Mesenchymal stem cell (in vitro differentiated cells and primary cell): ENCODE data around the gene RUNX2.

Source experiments
- DNase-seq: peaks from one replicate; pipeline ENCODE4 v3.0.0-alpha.2; 2013
- H2AFZ ChIP-seq: one replicate; pipeline ENCODE4 v1.6.1; 2013; ENCODE audit warnings: low read depth, mild to moderate bottlenecking, control low read depth, inconsistent platforms, low read length, moderate library complexity
- H2AK5ac ChIP-seq: 2 replicates; pipeline ENCODE4 v1.6.1; 2013; ENCODE audit warnings: low read length, moderate library complexity, mild to moderate bottlenecking, inconsistent platforms; ENCODE audit not compliant: severe bottlenecking
- H2BK120ac ChIP-seq: one replicate; pipeline ENCODE4 v1.6.1; 2013; ENCODE audit warnings: low read depth, mild to moderate bottlenecking, inconsistent platforms, low read length, moderate library complexity
- H2BK12ac ChIP-seq, 2 experiments: one replicate each; pipeline ENCODE4 v1.6.1; 2013; ENCODE audit warnings: inconsistent platforms in 2 of 2, low read length in 2 of 2, mild to moderate bottlenecking in 2 of 2, moderate library complexity in 2 of 2, control low read depth in 1 of 2
- H2BK15ac ChIP-seq: one replicate; pipeline ENCODE4 v1.6.1; 2013; ENCODE audit warnings: mild to moderate bottlenecking, low read depth, inconsistent platforms; ENCODE audit not compliant: poor library complexity, severe bottlenecking
- H2BK5ac ChIP-seq: 2 replicates; pipeline ENCODE4 v1.6.1; 2013; ENCODE audit warnings: low read depth, mild to moderate bottlenecking, low read length, control low read depth, inconsistent platforms; ENCODE audit not compliant: poor library complexity, severe bottlenecking
- H3K14ac ChIP-seq, 2 experiments: one replicate each; pipeline ENCODE4 v1.6.1; 2013; ENCODE audit warnings: inconsistent platforms in 2 of 2, low read length in 2 of 2, control low read depth in 1 of 2, mild to moderate bottlenecking in 1 of 2, moderate library complexity in 1 of 2
- H3K18ac ChIP-seq, 2 experiments: one replicate each; pipeline ENCODE4 v1.6.1; 2013; ENCODE audit warnings: inconsistent platforms in 2 of 2, low read length in 2 of 2, control low read depth in 1 of 2, low read depth in 1 of 2, mild to moderate bottlenecking in 1 of 2
- H3K23ac ChIP-seq, 2 experiments: one replicate each; pipeline ENCODE4 v1.6.1; 2013; ENCODE audit warnings: inconsistent platforms in 2 of 2, low read length in 2 of 2, mild to moderate bottlenecking in 2 of 2, moderate library complexity in 2 of 2, control low read depth in 1 of 2
- H3K27ac ChIP-seq: 2 replicates; pipeline ENCODE4 v1.5.1; 2013; ENCODE audit warnings: mild to moderate bottlenecking, moderate library complexity, low read length, control low read depth, inconsistent platforms; ENCODE audit not compliant: poor library complexity, severe bottlenecking
- H3K27me3 ChIP-seq, 2 experiments: 2 replicates each; pipeline versions ENCODE4 v1.6.1 to v1.7.0; 2013; ENCODE audit warnings: low read length in 2 of 2, mild to moderate bottlenecking in 2 of 2, moderate library complexity in 2 of 2, control low read depth in 1 of 2, inconsistent platforms in 1 of 2; ENCODE audit not compliant: control insufficient read depth in 1 of 2, insufficient read depth in 1 of 2
- H3K36me3 ChIP-seq, 2 experiments: 2 replicates each; pipeline versions ENCODE4 v1.6.1 to v1.7.0; 2013; ENCODE audit warnings: low read length in 2 of 2, control low read depth in 1 of 2, inconsistent platforms in 1 of 2, low read depth in 1 of 2, mild to moderate bottlenecking in 1 of 2; ENCODE audit not compliant: insufficient read depth in 2 of 2, control insufficient read depth in 1 of 2
- H3K4ac ChIP-seq, 2 experiments: one replicate each; pipeline ENCODE4 v1.6.1; 2013; ENCODE audit warnings: inconsistent platforms in 2 of 2, low read length in 2 of 2, mild to moderate bottlenecking in 2 of 2, moderate library complexity in 2 of 2, control low read depth in 1 of 2, low read depth in 1 of 2
- H3K4me1 ChIP-seq: 2 replicates; pipeline ENCODE4 v1.6.1; 2013; ENCODE audit warnings: low read depth, low read length, control low read depth; ENCODE audit not compliant: control insufficient read depth, insufficient read depth
- H3K4me2 ChIP-seq: 2 replicates; pipeline ENCODE4 v1.6.1; 2013; ENCODE audit warnings: low read length, mild to moderate bottlenecking, inconsistent platforms; ENCODE audit not compliant: poor library complexity, severe bottlenecking
- H3K4me3 ChIP-seq, 2 experiments: 2 replicates each; pipeline versions ENCODE4 v1.5.1 to v1.7.0; 2013; ENCODE audit warnings: low read length in 2 of 2, mild to moderate bottlenecking in 2 of 2, control low read depth in 1 of 2, low read depth in 1 of 2; ENCODE audit not compliant: insufficient read depth in 1 of 2
- H3K79me1 ChIP-seq: replicated peaks from 2 replicates; pipeline ENCODE4 v1.6.1; 2013; ENCODE audit warnings: mild to moderate bottlenecking, control low read depth, low read length, inconsistent platforms; ENCODE audit not compliant: poor library complexity, severe bottlenecking
- H3K9ac ChIP-seq: 2 replicates; pipeline ENCODE4 v1.7.0; 2013; ENCODE audit warnings: mild to moderate bottlenecking, low read length, moderate library complexity
- H3K9me3 ChIP-seq: 2 replicates; pipeline ENCODE4 v1.7.0; 2013; ENCODE audit warnings: mild to moderate bottlenecking, low read length; ENCODE audit not compliant: control insufficient read depth
- H4K8ac ChIP-seq: one replicate; pipeline ENCODE4 v1.6.1; 2013; ENCODE audit warnings: inconsistent platforms, mild to moderate bottlenecking, low read length, moderate library complexity
- H4K91ac ChIP-seq: one replicate; pipeline ENCODE4 v1.6.1; 2013; ENCODE audit warnings: mild to moderate bottlenecking, low read length, inconsistent platforms
- WGBS: methylation state at CpG from one replicate; pipeline ENCODE4 v1.1.7; 2013; ENCODE audit warnings: mixed read lengths; 5-methylcytosine and 5-hydroxymethylcytosine counted together

The RUNX2 gene

GRCh38 chr6:45630314-45630713 is 302.2 kb downstream of the RUNX2 start:
- no peak overlapping the region for H3K27ac ChIP-seq
- no peak overlapping the region for H4K91ac ChIP-seq
- H3K4me3 ChIP-seq: no peak overlapping the region
- no peak overlapping the region for H3K14ac ChIP-seq
- H2BK5ac ChIP-seq: no peak overlapping the region
- peaks cover 8% of the 10 kb centered on the region for H3K4me1 ChIP-seq
- no peak overlapping the region for H2AFZ ChIP-seq
- H3K9ac ChIP-seq: no peak overlapping the region
- peak overlapping the region in 1 of 2 experiments; percentile 11 for H3K23ac ChIP-seq
- no peaks in the 10 kb centered on the region for H3K36me3 ChIP-seq
- no peak overlapping the region for H4K8ac ChIP-seq
- H3K9me3 ChIP-seq: no peaks in the 10 kb centered on the region
- H3K27me3 ChIP-seq: no peaks in the 10 kb centered on the region
- H3K4me2 ChIP-seq: no peak overlapping the region
- H2BK120ac ChIP-seq: no peak overlapping the region
- WGBS: 71% methylated on average over 2 of the region's 2 CpGs
- H2BK15ac ChIP-seq: peak overlapping the region; percentile 31
- peak overlapping the region in 1 of 2 experiments; percentile 80 for H2BK12ac ChIP-seq
- H2AK5ac ChIP-seq: no peak overlapping the region
- H3K4ac ChIP-seq: no peak overlapping the region
- no peak overlapping the region for H3K18ac ChIP-seq
- DNase-seq: no peak
- H3K79me1 ChIP-seq: peaks cover 2% of the 10 kb centered on the region

GRCh38 chr6:45630801-45631200 is 302.7 kb downstream of the RUNX2 start:
- no peaks in the 10 kb centered on the region for H3K36me3 ChIP-seq
- H2AFZ ChIP-seq: no peak overlapping the region
- no peak overlapping the region for H3K27ac ChIP-seq
- 53% methylated on average over 4 of the region's 4 CpGs for WGBS
- no peak overlapping the region for H4K91ac ChIP-seq
- H2BK5ac ChIP-seq: no peak overlapping the region
- H2BK12ac ChIP-seq: no peak overlapping the region
- H3K18ac ChIP-seq: no peak overlapping the region
- no peak overlapping the region for H3K14ac ChIP-seq
- H3K4me1 ChIP-seq: peaks cover 6% of the 10 kb centered on the region
- no peak overlapping the region for H3K9ac ChIP-seq
- no peak overlapping the region for H3K4me3 ChIP-seq
- no peak overlapping the region for H3K4me2 ChIP-seq
- peaks cover 0 to 3% of the 10 kb centered on the region in 2 experiments for H3K27me3 ChIP-seq
- no peak overlapping the region for H3K23ac ChIP-seq
- DNase-seq: no peak
- H3K79me1 ChIP-seq: peaks cover 2% of the 10 kb centered on the region
- no peak overlapping the region for H2BK120ac ChIP-seq
- H3K9me3 ChIP-seq: no peaks in the 10 kb centered on the region
- no peak overlapping the region for H2AK5ac ChIP-seq
- H4K8ac ChIP-seq: no peak overlapping the region
- H2BK15ac ChIP-seq: no peak overlapping the region
- H3K4ac ChIP-seq: no peak overlapping the region

GRCh38 chr6:45631396-45631795 is 303.3 kb downstream of the RUNX2 start:
- Histone ChIP-seq H3K18ac (no peak overlapping the region), H3K14ac (no peak overlapping the region), H2AK5ac (no peak overlapping the region), H3K9ac (no peak overlapping the region), H4K8ac (no peak overlapping the region), H3K9me3 (no peaks in the 10 kb centered on the region), H4K91ac (no peak overlapping the region), H2BK15ac (no peak overlapping the region), H2BK12ac (no peak overlapping the region), H3K4me1 (peaks cover 4% of the 10 kb centered on the region), H3K27me3 (peaks cover 0 to 4% of the 10 kb centered on the region in 2 experiments), H3K4ac (no peak overlapping the region), H3K4me3 (no peak overlapping the region), H2AFZ (no peak overlapping the region), H3K36me3 (no peaks in the 10 kb centered on the region), H3K4me2 (no peak overlapping the region), H2BK5ac (no peak overlapping the region), H3K23ac (no peak overlapping the region), H3K27ac (no peak overlapping the region), H2BK120ac (no peak overlapping the region), H3K79me1 (peaks cover 2% of the 10 kb centered on the region)
- WGBS: 100% methylated on average over 1 of the region's 3 CpGs
- DNase-seq: peak; percentile 63

GRCh38 chr6:45633272-45633908 is 305.3 kb downstream of the RUNX2 start:
- Histone ChIP-seq H2BK15ac (no peak overlapping the region), H3K4me3 (no peak overlapping the region), H2BK12ac (no peak overlapping the region), H3K14ac (peak overlapping the region in 1 of 2 experiments; percentile 35), H3K27me3 (peaks cover 0 to 4% of the 10 kb centered on the region in 2 experiments), H3K36me3 (no peaks in the 10 kb centered on the region), H3K79me1 (peaks cover 2% of the 10 kb centered on the region), H4K8ac (no peak overlapping the region), H2BK120ac (no peak overlapping the region), H3K18ac (no peak overlapping the region), H2BK5ac (no peak overlapping the region), H2AK5ac (peak overlapping the region; percentile 39), H3K4me2 (no peak overlapping the region), H3K23ac (no peak overlapping the region), H4K91ac (peak overlapping the region; percentile 61), H3K4me1 (peaks cover 8% of the 10 kb centered on the region), H3K4ac (no peak overlapping the region), H2AFZ (no peak overlapping the region), H3K9ac (no peak overlapping the region), H3K9me3 (no peaks in the 10 kb centered on the region), H3K27ac (no peak overlapping the region)
- DNase-seq: no peak
- 91% methylated on average over 6 of the region's 6 CpGs for WGBS
